ENCODE data around the gene PRKCA.

PRKCA gene

DNA sequence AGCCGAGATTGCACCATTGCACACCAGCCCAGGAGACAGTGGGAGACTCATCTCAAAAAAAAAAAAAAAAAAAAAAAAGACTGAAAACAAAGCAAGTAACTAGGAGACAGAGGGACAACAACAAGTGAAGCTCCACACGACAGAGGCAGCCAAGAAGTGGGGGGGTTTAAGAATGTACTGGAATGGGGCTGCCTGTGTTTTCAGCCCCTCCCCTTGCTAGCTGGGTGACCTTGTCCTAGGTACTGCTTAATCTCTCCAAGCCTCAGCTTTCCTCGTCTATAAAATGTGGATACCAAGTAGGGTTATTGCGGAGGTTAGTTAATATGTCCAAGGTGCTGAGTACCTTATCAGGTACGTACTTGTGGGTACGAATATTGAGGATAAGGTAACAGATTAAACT is 368.7 kb downstream of the PRKCA start:
- no peak for DNase-seq

DNA sequence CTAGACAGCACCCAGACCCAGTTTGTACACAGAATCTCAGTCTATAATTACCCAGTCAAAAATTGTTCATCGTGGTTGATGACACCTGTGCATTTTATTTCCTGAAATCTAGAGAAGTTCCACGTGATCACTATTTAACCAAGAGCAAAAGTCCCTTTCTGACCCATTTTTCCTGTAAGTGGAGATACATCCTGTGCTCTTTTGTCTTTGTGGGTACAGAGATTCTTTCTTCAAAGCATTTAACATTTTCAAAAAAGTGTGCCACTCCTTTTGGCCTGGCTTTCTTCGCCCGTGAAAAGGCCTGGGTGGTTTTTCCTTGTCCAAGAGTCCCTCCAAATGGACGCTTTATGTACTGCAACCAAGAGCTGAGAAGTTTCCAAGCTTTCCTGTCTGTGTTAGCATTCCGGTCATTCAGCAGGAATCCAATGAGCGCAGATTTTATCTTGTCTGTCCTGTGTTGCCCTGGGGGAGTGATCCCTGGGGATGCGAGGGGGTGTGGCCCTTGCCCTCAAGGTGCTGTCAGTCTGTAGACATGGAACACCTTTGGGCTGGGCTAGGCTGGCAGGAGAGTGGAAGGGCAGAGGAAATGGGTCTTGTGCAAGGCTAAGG is 371.4 kb downstream of the PRKCA start:
- DNase-seq = peak; percentile 29 to 39

DNA sequence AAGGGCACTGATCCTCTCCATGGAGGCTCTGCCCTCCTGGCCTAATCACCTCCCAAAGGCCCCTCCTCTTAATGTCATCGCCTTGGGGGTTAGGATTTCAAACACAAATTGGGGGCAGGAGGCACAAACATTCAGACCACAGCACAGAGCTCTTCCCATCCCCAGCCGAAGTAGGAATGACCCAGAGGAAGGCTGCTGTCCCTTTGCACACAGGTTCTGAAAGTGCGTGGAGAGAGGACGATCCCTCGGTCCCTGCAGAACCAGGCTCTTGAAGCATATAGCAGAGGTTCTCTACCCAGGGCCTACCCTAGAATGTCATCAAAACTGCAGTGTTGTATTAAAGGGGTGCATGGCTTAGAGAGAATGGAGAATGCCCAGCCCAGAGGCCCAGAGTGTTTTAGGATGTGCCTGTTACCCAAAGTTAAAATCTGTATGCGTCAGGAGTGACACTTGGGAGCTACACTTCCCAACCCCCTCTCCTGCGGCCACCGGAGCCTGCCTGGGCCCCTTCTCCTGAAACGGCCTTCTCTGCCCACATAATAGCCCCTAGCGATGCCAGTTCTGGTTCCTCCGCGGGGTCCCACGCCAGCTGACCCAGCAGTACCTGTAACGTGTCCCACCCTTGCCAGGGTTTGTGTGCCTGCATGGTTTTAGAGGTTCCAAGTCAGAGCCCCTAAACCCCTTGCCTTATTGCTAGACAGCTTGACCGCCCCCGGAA is 373.0 kb downstream of the PRKCA start:
- DNase-seq = no peak

DNA sequence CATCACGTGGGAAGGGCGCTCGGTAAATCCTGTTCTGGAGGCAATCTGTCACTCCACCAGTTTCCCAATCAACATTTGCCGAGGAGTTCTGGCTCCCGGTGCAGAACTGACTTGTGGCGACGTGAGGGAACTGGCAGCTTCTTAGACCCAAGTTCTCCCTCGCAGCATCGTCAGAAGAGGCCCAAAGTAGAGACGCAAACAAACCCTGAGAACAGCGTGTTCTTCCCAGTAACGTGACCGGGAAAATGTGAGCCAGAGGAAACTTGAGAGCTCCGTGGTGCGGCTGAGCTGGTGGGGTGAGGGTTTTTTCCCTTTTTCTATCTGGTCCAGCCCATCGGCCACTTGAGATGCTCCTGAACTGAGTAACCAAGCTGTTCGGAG is 373.6 kb downstream of the PRKCA start:
- no peak for DNase-seq

DNA sequence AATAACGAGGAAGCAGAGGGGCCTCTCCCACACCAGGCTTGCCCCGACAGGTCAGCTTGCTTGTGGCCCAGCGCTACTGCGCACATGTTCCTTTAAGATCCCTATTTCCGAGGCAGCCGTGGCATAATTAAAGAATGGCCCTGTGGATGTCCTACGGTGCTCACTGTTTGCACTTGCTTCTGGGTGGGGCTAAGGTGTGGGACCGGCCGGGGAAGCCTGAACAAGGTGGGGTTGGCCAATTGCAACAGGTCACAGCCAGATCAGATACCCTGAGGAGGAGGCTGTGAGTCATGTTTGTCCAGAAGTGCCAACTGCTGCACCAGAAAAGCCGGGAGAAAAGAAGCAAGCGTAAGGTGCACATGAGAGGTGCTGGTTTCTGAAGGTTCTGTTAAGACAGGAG is 374.0 kb downstream of the PRKCA start:
- DNase-seq = no peak

DNA sequence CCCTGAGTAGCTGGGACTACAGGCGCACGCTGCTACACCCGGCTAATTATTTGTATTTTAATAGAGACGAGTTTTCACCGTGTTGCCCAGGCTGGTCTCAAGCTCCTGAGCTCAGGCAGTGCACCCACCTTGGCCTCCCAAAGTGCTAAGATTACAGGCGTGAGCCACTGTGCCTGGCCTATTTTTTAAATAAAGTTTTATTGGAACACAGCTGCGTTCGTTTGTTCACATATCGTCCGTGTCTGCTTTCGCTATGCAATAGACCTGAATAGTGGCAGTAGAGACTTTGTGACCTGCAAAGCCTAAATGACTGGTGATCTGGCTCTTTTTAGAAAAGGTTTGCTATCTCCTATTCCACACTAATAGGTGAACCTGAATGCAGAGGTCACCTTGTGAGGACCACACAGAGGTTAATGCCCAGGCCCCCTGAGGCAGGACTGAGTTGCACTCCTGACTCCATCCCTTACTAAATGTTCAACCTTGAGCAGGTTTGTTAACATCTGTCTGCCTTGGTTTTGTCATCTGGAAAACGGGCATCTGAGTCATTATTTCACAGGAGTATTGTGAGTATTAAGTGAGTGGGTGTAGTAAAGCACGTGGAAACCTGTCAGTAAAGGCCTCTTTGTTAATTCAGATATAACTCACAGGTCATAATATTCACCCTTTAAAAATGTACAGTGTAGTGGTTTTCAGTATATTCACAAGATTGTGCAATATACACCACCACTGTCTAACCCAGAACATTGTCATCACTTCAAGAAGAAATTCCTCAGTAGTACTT is 375.0 kb downstream of the PRKCA start:
- no peak for DNase-seq

DNA sequence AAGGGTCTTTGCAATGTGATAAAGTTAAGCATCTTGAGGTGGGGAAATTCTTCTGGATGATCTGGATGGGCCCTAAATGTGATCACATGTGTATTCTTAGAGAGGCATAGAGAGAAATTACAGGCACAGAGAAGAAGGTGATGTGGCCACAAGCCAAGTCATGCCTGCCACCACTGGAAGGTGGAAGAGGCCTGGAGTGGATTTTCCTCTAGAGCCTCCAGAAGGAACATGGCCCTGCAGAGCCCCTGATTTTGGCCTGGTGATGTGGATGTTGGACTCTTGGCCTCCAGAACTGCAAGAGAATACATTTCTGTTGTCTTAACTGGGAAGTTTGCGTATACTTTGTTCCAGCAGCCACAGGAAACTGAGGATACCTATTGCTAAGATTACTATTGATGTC is 375.6 kb downstream of the PRKCA start:
- DNase-seq = no peak

DNA sequence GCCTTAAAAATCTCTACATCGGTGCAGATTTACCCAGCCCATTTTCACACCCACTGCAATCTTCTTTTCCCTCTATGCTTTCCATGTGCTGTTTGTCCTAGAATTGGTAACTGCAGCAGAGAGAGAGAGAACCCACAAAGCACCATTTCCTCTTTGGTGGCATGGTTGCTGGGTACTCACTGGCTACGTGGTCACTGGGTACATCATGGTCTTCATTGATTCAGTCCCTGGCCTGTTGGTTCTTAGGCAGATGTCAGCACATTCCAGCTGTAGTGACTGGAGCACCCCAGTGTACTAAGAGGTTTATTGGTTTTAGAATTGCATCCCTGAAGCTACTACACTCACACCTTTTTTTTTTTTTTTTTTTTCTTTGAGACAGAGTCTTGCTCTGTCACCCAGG is 376.4 kb downstream of the PRKCA start:
- DNase-seq = no peak

DNA sequence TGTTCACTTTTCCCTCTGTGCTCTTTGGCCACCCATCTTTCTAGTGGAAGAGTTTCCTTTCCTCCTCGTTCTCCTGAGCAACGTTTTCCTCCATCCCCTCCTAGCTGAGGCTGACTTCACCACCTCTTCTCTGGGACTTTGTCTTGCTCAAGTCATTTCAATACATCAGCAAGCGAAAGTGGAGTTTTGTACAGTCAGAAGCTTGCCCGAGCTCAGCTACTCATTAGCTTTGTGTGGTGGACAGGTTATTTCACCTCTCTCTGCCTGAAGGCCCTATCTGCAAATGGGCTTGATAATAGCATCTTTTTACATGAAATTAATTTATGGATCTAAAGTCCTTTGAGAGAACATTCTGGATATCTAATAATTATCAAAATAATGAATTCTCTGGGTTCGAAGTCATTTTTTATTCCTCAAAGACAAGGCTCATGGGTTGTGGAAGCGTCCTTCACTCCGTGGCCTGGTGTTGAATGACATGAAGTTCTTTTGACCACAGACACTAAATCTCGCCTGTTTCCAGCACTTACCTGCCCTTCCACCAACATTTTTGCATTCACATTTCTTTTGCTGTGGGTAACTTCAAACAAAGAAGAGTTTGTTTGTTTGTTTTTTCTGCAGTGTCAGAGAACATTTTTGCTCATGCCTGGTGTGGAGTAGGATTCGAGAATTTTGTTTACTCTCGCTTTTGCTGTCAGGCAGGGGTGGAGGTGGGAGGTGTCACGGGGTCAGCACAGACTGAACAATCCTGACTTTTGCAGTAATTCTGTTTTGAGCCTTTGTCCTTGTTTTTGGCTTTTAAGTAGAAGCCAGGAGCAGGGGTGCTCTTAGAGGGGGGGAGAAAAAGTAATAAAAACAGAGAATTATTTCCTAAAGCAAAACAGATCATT is 377.5 kb downstream of the PRKCA start:
- DNase-seq = no peak

DNA sequence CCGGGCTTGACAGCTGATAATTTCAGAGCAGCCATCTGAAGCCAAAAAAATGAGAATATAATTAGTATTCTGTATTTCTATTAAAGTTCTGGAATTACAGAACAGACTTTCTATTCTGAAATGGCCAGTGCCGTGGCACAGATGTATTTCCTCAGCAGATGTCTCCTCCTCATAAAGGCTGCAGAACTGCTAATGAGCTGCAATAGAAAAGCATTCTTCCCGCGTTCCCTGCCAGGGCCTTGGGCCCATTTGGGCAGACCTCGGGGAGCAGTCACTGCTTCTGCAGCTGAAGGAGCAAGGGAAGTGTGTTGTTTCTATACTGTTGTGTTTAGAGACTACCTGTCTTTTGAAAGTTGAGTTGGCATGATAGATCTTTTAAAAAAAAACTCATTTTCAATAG is 379.9 kb downstream of the PRKCA start:
- no peak for DNase-seq

DNA sequence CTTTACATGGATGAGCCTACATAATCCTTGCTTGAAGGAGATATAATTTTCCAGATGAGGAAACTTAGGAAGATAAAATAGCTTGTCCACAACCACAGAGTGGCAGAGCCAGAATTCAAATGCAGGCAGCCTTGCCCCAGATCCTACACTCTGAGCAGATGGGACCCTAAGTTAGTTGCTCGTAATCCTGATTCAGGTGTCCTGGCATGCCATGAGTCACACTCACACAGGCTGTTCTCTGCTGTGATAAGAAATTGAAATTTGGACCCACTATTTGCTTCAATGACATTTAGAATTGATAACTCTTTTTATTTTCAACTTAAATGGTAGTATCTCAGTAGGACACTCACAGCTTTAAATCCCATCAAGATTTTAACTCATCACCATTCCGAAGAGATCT is 381.8 kb downstream of the PRKCA start:
- DNase-seq = no peak

DNA sequence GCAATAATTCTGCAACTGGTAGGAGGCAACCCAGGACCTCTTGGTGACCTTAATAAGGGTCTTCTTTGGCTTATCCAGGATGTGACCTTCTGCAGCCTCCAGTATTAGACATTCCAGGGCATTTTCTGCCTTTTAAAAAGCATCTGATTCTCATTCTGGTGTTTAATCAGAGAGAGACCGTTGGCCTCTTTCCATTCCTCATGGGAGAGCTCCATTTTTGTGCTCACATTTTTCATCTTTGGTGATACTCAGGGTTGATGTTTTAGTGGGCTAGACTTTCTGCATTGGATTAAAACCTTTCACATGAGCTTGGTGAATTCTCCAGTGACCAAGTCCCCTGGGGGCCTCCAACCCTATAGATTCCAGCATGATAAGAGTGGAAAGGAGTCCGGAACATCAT is 382.3 kb downstream of the PRKCA start:
- DNase-seq = no peak

DNA sequence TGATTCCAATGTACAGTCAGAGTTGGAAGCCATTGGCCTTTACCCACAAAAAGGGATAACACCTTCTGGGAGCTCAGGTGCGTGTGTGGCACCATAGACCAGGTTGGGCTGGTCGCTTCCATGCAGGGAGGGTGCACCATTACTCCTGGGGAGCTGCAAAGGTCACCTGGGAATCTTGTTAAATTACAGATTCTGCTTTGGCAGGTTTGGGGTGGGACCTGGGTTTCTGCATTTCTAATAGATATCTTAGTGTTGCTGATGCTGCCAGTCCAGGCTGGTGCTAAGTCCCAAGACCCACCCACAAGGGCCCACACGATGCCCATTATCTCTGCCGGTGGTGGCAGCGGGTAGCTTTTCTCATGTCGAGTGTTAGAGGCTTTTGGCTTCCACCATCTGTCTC is 384.2 kb downstream of the PRKCA start:
- DNase-seq = no peak

DNA sequence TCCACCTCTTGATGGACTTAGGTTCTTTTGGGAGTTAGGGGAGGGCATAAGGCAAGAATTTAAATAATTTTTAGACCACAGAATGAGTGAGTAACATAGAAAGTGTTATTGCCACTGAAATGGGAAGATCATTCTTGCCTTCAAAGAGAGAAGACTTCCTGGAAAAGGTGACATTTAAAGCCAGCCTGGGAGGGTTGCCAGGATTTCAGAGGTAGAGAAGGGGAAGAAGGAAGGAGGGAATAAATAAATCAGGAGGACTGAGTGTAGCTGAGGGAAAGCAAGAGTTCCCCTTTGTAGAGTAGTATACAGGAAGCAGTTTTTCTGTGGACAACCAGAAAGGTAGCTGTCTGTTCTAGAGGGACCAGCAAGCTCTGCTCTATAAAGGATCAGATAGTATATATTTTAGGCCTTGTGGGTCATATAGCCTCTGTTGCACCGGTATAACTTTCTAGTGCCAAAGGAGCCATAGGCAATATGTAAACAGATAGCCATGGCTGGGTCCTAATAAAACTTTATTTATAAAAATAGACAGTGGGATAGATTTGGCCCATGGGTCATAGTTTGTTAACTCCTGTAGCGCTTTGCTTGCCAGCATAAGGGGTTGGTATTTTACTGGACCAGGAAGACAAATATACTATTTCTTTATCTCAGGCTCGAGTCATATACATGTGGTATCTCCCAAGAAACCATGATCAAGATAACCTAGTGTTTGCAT is 385.3 kb downstream of the PRKCA start:
- no peak for DNase-seq

DNA sequence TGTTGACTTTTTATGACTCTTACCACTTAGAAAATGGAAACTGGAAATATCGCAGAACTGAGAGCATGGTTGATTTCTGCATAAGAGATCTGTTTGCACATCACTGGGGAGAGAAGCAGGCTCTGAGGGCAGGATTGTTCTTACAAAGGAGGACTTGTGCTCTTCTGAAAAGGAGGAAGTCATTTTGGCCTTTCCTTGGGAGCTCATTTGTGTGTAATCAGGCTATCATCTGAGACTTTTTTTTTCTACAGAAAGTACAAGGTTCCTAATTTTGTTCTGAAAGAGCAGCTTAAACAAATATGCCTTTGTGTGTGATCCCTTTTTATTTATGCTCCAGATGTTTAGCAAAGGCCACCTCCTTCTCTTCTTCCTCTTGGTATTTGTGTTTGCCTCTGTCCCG is 386.8 kb downstream of the PRKCA start:
- no peak for DNase-seq

DNA sequence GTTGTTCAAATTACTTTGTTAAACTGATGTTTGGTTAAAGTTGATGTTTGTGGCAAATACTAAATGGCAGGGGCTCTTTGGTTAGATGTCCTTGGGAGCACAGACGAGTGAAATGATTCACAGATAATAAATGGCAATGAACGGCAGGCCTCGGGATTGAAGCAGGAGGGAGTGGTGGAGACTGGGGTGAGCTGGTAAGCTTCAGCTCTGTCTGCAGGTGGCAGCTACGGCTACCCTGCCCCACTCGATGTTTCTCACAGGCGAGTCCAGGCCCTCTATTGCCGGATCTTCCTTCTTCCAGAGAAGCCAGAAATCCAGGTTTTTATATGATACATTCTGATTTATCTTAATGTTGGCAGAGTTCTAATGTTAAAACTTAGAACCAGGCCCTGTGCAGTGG is 387.8 kb downstream of the PRKCA start:
- no peak for DNase-seq

DNA sequence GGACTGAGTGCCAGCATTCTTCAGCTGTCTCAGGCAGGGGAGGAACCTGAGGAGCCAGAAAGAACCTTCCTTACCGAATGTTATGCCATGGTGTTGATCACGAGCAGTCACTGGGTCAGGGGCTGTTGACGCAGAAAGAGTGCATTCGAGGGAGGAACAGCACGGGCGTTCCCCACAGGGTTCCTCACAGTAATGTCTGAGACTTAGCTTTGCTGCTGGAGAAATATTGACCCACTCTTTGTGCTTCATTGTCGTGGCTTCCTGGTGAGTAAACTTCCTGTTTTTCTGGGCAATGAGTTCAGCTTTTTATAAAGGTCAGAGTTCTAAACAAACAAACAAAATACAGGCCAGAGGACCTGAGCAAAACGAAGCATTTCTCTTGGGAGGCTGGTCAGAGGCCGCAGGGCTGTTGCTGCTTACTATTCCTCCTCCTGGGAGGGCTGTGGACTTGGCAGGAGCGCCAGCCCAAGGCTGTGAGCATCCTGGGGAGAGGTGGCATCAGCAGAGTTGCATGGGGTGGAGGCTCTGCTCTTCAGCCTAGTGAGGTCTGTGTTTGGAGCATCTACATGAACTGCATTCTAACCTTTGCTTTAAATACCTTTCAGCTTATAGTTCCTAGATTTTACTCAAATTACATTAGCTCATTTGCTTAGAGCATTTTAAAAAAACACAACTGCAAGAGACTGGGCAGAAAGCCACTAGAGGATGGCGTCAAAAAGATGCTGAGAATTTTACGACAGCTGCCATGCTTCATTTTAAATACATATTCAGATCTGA is 389.4 kb downstream of the PRKCA start:
- DNase-seq = no peak

DNA sequence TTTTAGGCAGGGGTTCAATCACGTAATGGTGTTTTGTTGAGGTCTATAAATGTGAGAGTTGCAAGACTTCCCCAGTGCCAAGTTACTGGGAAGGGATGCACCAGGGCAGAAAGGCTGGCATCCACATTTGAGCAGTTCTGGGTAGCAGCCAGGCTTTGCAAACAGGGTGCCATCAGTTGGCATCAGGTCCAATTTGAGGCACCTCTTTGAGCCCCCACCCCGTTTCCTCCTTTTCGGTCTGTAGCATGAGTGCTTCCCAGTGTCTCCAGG is 389.9 kb downstream of the PRKCA start:
- DNase-seq = no peak

DNA sequence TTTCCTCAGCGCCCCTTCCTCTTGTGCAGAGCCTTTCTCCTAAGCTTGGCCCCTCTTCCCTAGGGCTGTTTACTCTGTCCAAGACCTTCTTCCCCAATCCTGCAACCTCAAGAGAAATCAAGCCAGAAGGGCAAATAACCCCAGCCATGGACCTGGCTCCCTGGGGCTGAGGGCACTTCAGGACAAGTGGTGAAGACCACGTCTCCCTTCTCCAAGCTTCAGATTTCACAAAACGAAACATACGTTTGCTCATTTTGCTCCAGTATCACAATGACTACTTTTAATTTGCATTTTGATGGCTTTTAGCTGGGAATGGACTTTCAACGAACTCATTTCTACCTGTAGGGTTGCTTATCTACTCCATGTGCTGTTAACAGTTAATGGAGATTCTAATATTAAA is 392.7 kb downstream of the PRKCA start:
- no peak for DNase-seq

DNA sequence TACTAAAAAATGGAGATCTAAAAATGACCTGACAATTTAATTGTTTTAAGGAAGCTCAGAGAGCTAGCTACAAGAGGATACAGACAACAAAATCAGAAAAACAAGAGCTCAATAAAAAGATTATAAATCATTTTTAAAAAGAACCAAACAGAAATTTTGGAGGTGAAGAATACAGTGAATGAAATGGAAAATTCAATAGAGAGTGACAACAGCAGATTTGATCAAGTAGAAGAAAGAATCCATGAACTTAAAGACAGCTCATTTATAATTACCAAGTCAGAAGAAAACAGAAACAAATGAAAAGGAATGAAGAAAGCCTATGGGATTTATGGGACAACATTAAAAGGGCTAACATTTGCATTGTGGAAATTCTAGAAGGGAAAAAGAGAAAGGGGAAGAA is 395.9 kb downstream of the PRKCA start:
- DNase-seq = no peak

DNA sequence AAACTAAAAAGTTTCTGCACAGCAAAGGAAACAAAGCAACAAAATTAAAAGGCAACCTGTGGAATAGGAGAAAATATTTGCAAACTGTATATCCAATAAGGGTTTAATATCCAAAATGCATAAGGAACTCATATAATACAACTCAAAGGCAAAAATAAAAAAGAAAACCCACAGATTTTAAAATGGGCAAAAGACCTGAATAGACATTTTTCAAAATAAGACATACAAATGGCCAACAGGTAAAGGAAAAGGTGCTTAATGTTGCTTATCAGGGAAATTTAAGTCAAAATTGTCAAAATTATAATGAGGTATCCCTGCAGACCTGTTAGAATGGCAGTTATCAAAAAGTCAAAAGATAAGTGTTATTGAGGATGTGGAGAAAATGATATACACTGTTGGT is 399.0 kb downstream of the PRKCA start:
- no peak for DNase-seq

All from stimulated activated CD4-positive, alpha-beta T cell treated with anti-CD3 and anti-CD28 coated beads, Interleukin-2, amount 100 ng/mL, for 24 hours (primary cell).